ENCODE results near the gene RBCK1. TPM values are rescaled to one million over a fixed set of nuclear protein-coding genes. Genes with fewer than 3 reads are reported as not detected.

The RBCK1 gene
- polyA plus RNA-seq, 1 donor from 2014 or later: 38.4 TPM

GRCh38 chr20:432208-432607 lies 24.1 kb downstream of the RBCK1 start:
- no peak overlapping the region for H3K27ac ChIP-seq (ENCODE audit: low read length)
- no peaks in the 10 kb centered on the region for H3K9me3 ChIP-seq (ENCODE audit: low read length)
- H3F3A ChIP-seq (ENCODE audit: insufficient read depth, low read length, poor library complexity, severe bottlenecking): no peaks in the 10 kb centered on the region
- no peaks in the 10 kb centered on the region for H3K9me2 ChIP-seq (ENCODE audit: insufficient read depth, low read length)
- H3K9ac ChIP-seq (ENCODE audit: low read length): no peak overlapping the region
- peaks cover 6% of the 10 kb centered on the region for H3K36me3 ChIP-seq (ENCODE audit: insufficient read depth, low read length)
- no peaks in the 10 kb centered on the region for H3K79me2 ChIP-seq (replicated peaks; ENCODE audit: insufficient read depth, low read length)
- no peak for TF ChIP-seq EZH2 (IDR thresholded peaks at IDR 0.05; ENCODE audit: borderline replicate concordance, insufficient read depth, low read length, poor library complexity, severe bottlenecking)
- TF ChIP-seq EP300 (conservative IDR thresholded peaks at IDR 0.05; ENCODE audit: poor library complexity, severe bottlenecking): no peak
- no peak for TF ChIP-seq MXI1 (conservative IDR thresholded peaks at IDR 0.05; ENCODE audit: poor library complexity, severe bottlenecking)
- no peak for TF ChIP-seq TAF1 (IDR thresholded peaks at IDR 0.05; ENCODE audit: low read depth)
- no peak for TF ChIP-seq REST (IDR thresholded peaks at IDR 0.05; ENCODE audit: borderline replicate concordance)
- no peak for TF ChIP-seq RAD21 (conservative IDR thresholded peaks at IDR 0.05)
- TF ChIP-seq POLR2AphosphoS5 (IDR thresholded peaks at IDR 0.05): no peak
- TF ChIP-seq CTCF (IDR thresholded peaks at IDR 0.05; ENCODE audit: poor library complexity, severe bottlenecking): no peak
- TF ChIP-seq SMC3 (conservative IDR thresholded peaks at IDR 0.05; ENCODE audit: poor library complexity): no peak
- H4K20me1 ChIP-seq (ENCODE audit: insufficient read depth): no peaks in the 10 kb centered on the region
- no peak overlapping the region for H3K4me3 ChIP-seq (ENCODE audit: low read length)
- no peak overlapping the region for H2AFZ ChIP-seq (ENCODE audit: low read depth, low read length)
- H3K27me3 ChIP-seq (ENCODE audit: insufficient read depth, low read depth, low read length): no peaks in the 10 kb centered on the region
- H3K4me2 ChIP-seq (ENCODE audit: low read length): no peak overlapping the region

GRCh38 chr20:432677-433299 lies 24.7 kb downstream of the RBCK1 start:
- H3K79me2 ChIP-seq (replicated peaks; ENCODE audit: insufficient read depth, low read length): no peaks in the 10 kb centered on the region
- H3K4me2 ChIP-seq (ENCODE audit: low read length): no peak overlapping the region
- no peak overlapping the region for H3K9ac ChIP-seq (ENCODE audit: low read length)
- no peaks in the 10 kb centered on the region for H3K27me3 ChIP-seq (ENCODE audit: insufficient read depth, low read depth, low read length)
- peaks cover 6% of the 10 kb centered on the region for H3K36me3 ChIP-seq (ENCODE audit: insufficient read depth, low read length)
- no peaks in the 10 kb centered on the region for H4K20me1 ChIP-seq (ENCODE audit: insufficient read depth)
- TF ChIP-seq TAF1 (IDR thresholded peaks at IDR 0.05; ENCODE audit: low read depth) (no peak), MXI1 (conservative IDR thresholded peaks at IDR 0.05; ENCODE audit: poor library complexity, severe bottlenecking) (no peak), SMC3 (conservative IDR thresholded peaks at IDR 0.05; ENCODE audit: poor library complexity) (no peak), EZH2 (IDR thresholded peaks at IDR 0.05; ENCODE audit: borderline replicate concordance, insufficient read depth, low read length, poor library complexity, severe bottlenecking) (no peak), REST (IDR thresholded peaks at IDR 0.05; ENCODE audit: borderline replicate concordance) (no peak), CTCF (IDR thresholded peaks at IDR 0.05; ENCODE audit: poor library complexity, severe bottlenecking) (no peak), RAD21 (conservative IDR thresholded peaks at IDR 0.05) (no peak), EP300 (conservative IDR thresholded peaks at IDR 0.05; ENCODE audit: poor library complexity, severe bottlenecking) (no peak), POLR2AphosphoS5 (IDR thresholded peaks at IDR 0.05) (no peak)
- H3F3A ChIP-seq (ENCODE audit: insufficient read depth, low read length, poor library complexity, severe bottlenecking): no peaks in the 10 kb centered on the region
- no peak overlapping the region for H3K4me3 ChIP-seq (ENCODE audit: low read length)
- no peak overlapping the region for H2AFZ ChIP-seq (ENCODE audit: low read depth, low read length)
- H3K27ac ChIP-seq (ENCODE audit: low read length): no peak overlapping the region
- H3K9me2 ChIP-seq (ENCODE audit: insufficient read depth, low read length): no peaks in the 10 kb centered on the region
- H3K9me3 ChIP-seq (ENCODE audit: low read length): no peaks in the 10 kb centered on the region

All from neural cell (in vitro differentiated cells).